Measurements from ENCODE around the gene CD274. TPM values are rescaled to one million over a fixed set of nuclear protein-coding genes. Genes with fewer than 3 reads are reported as not detected.

Gene CD274
- total and polyA plus RNA-seq, 2 experiments from 2014 or later = 0.07 TPM; not detected in 1

- WGBS (ENCODE audit: low lambda C conversion rate, missing lambda C conversion rate) = 2% methylated on average over 55 of the region's 55 CpGs
These were observed 12.8 kb upstream of the CD274 start, which contains the start of gene PLGRKT for GRCh38 chr9:5437254-5438216. TSS of gene PLGRKT (minus strand) at chr9:5437925. CDS start at chr9:5431977, 5,948 bp downstream.

GRCh38 chr9:5438301-5439162 lies 11.8 kb upstream of the CD274 start:
- WGBS (ENCODE audit: low lambda C conversion rate, missing lambda C conversion rate) = 84% methylated on average over 21 of the region's 21 CpGs
- H3K27ac ChIP-seq = peak overlapping the region; percentile 94
- no peaks in the 10 kb centered on the region for H3K36me3 ChIP-seq (replicated peaks; ENCODE audit: insufficient read depth, low read depth)
- H3K4me2 ChIP-seq = peak overlapping the region; percentile 76
- peak overlapping the region; percentile 96 for H2AFZ ChIP-seq
- no peaks in the 10 kb centered on the region for H3K79me2 ChIP-seq
- peak overlapping the region; percentile 29 for H3K4me3 ChIP-seq
- H3K4me1 ChIP-seq (ENCODE audit: insufficient read depth) = peaks cover 14% of the 10 kb centered on the region
- H3K9me2 ChIP-seq (replicated peaks; ENCODE audit: insufficient read depth) = no peaks in the 10 kb centered on the region
- peak; percentile 18 for DNase-seq (ENCODE audit: low spot score)
- H4K20me1 ChIP-seq (ENCODE audit: insufficient read depth, poor library complexity, severe bottlenecking) = no peaks in the 10 kb centered on the region
- TF ChIP-seq EZH2phosphoT487 (IDR thresholded peaks at IDR 0.05; ENCODE audit: low read depth, severe bottlenecking, unreplicated experiment) (no peak), EZH2 (IDR thresholded peaks at IDR 0.05; ENCODE audit: borderline replicate concordance) (no peak), CTCF (IDR thresholded peaks at IDR 0.05; ENCODE audit: poor library complexity) (no peak)
- no peaks in the 10 kb centered on the region for H3K9me3 ChIP-seq (ENCODE audit: low read depth)
- H3K27me3 ChIP-seq = no peaks in the 10 kb centered on the region

More at GRCh38 chr9:5437254-5438216, 12.8 kb upstream of the CD274 start, which contains the start of gene PLGRKT:
- Histone ChIP-seq H3K4me2 (peak within 1 kb of the TSS; percentile 76), H3K9me2 (replicated peaks; ENCODE audit: insufficient read depth) (no peaks in the 10 kb centered on the region), H2AFZ (peak within 1 kb of the TSS; percentile 96), H3K27me3 (no peaks in the 10 kb centered on the region), H3K4me3 (peak within 1 kb of the TSS; percentile 59), H3K9me3 (ENCODE audit: low read depth) (no peaks in the 10 kb centered on the region), H3K36me3 (replicated peaks; ENCODE audit: insufficient read depth, low read depth) (no peaks in the 10 kb centered on the region), H3K4me1 (ENCODE audit: insufficient read depth) (peaks cover 14% of the 10 kb centered on the region), H4K20me1 (ENCODE audit: insufficient read depth, poor library complexity, severe bottlenecking) (no peaks in the 10 kb centered on the region), H3K27ac (peak within 1 kb of the TSS; percentile 94), H3K79me2 (no peaks in the 10 kb centered on the region)
- DNase-seq (ENCODE audit: low spot score) = peak; percentile 96
- no peak for TF ChIP-seq EZH2phosphoT487 (IDR thresholded peaks at IDR 0.05; ENCODE audit: low read depth, severe bottlenecking, unreplicated experiment)
- TF ChIP-seq EZH2 (IDR thresholded peaks at IDR 0.05; ENCODE audit: borderline replicate concordance) = no peak
- no peak for TF ChIP-seq CTCF (IDR thresholded peaks at IDR 0.05; ENCODE audit: poor library complexity)

GRCh38 chr9:5440426-5440825 lies 9.9 kb upstream of the CD274 start:
- 63% methylated on average over 3 of the region's 3 CpGs for WGBS (ENCODE audit: low lambda C conversion rate, missing lambda C conversion rate)
- no peak for TF ChIP-seq EZH2phosphoT487 (IDR thresholded peaks at IDR 0.05; ENCODE audit: low read depth, severe bottlenecking, unreplicated experiment)
- TF ChIP-seq EZH2 (IDR thresholded peaks at IDR 0.05; ENCODE audit: borderline replicate concordance) = no peak
- TF ChIP-seq CTCF (IDR thresholded peaks at IDR 0.05; ENCODE audit: poor library complexity) = no peak

More at GRCh38 chr9:5440426-5440825, 9.9 kb upstream of the CD274 start:
- Histone ChIP-seq H3K27ac (no peak overlapping the region), H3K4me3 (no peak overlapping the region), H3K4me1 (ENCODE audit: insufficient read depth) (peaks cover 14% of the 10 kb centered on the region), H2AFZ (no peak overlapping the region), H3K79me2 (no peaks in the 10 kb centered on the region), H3K9me2 (replicated peaks; ENCODE audit: insufficient read depth) (no peaks in the 10 kb centered on the region), H3K9me3 (ENCODE audit: low read depth) (no peaks in the 10 kb centered on the region), H3K36me3 (replicated peaks; ENCODE audit: insufficient read depth, low read depth) (no peaks in the 10 kb centered on the region), H4K20me1 (ENCODE audit: insufficient read depth, poor library complexity, severe bottlenecking) (no peaks in the 10 kb centered on the region), H3K4me2 (no peak overlapping the region), H3K27me3 (no peaks in the 10 kb centered on the region)
- no peak for DNase-seq (ENCODE audit: low spot score)
